Activated effector memory CD4-positive, alpha-beta T cell treated with anti-CD3 and anti-CD28 coated beads, Interleukin-2, amount 50 U/mL, for 16 hours (primary cell): ENCODE results near the gene PTPRM.

ENCODE experiments used
- DNase-seq: peaks from one replicate; pipeline ENCODE4 v3.0.0-alpha.2; 2020

Gene PTPRM

GRCh38 chr18:8357320-8357719, 790.2 kb downstream of the PTPRM start:
- DNase-seq = no peak

DNA sequence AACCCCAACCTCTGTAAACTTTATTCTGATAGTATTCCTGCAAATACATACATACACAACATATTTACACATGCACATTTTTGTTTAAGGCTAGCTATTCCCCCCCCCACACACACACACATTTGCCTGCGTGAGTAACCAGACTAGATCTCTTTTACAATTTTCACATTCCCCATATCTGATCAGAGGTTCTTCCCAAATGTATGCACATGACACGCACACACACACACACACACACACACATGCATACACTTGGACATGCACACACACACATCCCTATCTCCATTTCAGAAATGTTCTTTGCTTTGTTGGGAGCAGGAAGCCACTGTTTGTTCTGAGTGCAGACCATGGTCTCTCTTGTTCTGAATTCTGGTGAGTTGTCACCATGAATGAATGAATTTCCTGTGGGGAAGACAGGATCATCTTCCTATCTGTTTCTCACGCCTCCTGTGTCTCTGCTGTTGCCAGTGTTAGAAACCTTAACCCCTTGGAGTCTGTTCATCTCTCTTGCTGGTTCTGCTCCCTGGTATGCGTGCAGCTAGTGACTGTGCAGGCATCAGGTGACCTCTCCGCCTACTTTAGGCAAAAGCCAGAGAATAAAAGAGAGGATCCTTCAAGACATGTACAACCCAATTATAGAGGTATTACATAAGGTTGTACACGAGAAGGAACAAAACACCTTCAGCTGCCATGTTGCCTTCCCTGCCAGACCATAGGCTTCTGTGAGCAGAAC, 791.1 kb downstream of the PTPRM start:
- no peak for DNase-seq

DNA sequence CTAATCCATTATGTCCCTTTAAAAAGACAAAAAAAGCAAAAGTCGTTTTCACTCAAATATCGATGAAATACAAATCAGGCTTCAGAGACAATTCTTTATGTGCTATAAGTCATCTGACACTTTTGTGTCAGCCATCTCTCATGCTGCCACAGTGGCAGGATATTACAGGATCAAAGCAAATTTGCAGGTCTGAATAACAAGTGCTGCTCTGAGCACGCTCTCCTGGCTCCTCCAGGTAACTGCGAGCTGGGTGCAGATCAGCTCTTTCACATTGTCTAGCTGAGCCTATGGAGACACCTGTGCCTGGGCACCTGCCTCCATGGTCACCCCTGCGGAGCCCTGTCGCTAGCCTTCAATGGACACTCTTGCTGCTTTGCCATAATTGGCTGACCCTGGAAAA, 792.0 kb downstream of the PTPRM start:
- DNase-seq = no peak

DNA sequence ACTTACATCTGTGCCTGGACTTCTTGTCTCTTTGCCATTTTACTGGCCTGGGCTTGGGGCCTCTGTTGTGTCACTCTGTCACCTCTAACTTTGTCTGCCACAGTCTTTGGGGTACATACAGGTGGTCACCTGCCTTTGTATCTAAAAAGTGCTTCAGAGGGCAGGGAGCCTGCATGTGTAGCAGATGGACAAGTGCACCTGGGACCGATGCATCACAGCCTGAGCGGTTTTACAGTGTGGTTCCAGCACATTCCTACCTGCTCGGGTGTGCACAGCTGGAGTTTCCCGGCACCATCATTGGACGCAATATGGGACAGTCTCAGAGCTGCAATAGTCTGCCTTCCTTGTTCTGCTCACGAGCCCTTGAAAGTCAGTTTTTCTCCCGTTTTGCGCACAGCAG, 792.4 kb downstream of the PTPRM start:
- no peak for DNase-seq

DNA sequence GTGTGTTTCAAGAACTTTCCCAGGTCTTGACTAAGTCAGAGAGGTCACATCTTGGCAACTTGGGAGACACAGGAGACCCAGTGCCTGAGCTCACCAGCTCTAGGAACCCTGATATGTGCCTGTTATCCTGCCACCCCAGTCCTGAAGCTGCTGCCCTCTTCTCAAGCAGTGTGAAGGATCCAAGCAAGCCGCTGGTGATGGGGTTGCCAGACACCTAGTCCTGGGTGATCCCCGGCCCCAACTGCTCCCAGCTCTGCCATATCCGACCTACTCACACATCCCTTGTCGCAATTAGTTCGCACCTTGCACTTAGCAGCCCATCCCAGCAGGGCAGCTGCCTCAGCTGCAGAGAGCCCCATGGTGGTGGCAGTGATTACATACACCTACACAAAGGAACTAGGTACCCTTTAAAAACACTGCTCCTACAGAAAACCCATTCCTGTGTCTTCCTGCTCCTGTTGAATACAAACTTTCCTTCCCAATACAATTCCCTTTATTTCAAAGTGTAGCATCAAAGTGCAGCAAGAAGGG, 794.9 kb downstream of the PTPRM start:
- DNase-seq = no peak

- DNase-seq = no peak
Observed at GRCh38 chr18:8362863-8363262, 795.7 kb downstream of the PTPRM start.

DNA sequence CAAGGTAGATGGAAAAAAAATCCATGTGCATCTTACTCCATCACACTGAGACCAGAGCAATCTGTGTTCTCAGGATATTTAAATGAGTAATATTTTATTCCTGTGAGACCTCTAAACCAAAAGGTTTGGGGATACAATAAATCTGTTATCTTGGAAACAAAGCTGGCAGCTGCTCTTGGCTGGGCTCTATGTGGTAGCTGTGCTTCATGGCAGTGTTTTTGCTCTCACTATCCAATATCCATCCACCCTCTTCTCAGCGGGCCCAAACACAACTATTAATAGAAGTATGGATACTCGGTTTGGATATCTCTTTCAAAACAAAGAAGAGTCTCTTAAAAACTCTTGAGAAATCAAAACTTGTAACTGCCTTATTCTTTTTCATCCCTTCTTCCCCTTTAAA, 797.3 kb downstream of the PTPRM start:
- DNase-seq = no peak

- DNase-seq = no peak
Observed at GRCh38 chr18:8365006-8365405, 797.9 kb downstream of the PTPRM start.

GRCh38 chr18:8365528-8365927, 798.4 kb downstream of the PTPRM start:
- DNase-seq = no peak

- no peak for DNase-seq
Observed at GRCh38 chr18:8366070-8366469, 799.0 kb downstream of the PTPRM start.

DNA sequence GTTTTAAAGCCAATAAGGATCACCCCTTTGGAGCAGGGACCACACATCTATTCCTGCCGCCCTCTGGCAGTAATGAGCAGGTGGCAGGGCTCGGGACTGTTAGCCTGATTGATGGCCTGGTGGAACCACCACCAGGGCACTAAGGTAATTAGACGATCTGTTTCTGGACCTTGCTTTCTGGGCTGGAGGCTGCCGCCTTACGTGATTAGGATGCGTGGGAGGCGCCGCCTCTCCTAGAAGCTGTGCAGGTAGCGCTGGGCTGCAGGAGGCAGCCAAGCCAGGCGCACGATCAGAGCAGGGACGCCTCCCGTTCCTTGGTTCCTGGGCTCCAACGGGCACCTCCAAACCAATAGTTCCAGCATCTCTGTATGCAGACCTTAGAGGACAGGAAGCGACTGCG, 799.5 kb downstream of the PTPRM start:
- DNase-seq = no peak

- DNase-seq = peak; percentile 62
Observed at GRCh38 chr18:8367217-8367988, 800.3 kb downstream of the PTPRM start.

GRCh38 chr18:8368512-8369217, 801.5 kb downstream of the PTPRM start:
- DNase-seq = no peak

- DNase-seq = no peak
Observed at GRCh38 chr18:8373486-8373885, 806.4 kb downstream of the PTPRM start.

DNA sequence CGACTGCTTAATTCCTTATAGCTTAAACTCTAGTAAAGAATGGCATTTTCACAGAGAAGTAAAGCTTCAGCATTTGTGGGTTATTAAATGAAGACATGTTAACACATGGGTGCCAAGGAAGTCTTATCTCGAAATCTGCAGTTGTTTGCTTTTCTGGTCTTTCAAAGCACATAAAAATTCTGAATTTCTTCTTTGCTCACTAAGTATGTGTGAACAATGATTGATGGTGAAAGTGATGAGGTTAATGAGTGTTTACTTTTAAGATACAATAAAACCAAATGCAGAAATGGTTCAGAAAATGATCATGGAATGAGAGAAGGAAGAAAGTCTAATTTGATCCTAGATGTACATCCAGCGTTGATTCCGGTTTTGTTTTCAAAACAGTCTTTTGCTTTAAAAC, 807.6 kb downstream of the PTPRM start:
- DNase-seq = no peak

DNA sequence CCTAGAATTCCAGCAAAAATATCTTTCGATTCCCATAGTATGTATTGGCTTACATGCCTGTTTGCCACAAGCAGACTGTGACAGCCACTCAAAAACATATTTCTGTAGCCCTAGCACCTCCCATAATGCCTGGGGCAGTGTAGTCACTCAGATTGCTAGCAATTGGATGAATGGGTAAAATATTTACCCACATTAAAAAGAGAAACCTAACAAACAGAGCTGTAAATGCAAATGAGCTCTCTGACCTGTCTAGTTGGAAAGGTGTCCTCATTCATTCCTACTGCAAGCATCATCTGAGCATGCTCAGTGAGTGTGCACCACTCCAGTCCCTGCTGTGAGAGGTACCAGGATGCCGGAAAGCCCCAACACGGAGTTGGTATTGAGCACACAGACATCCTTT, 808.1 kb downstream of the PTPRM start:
- DNase-seq = no peak

DNA sequence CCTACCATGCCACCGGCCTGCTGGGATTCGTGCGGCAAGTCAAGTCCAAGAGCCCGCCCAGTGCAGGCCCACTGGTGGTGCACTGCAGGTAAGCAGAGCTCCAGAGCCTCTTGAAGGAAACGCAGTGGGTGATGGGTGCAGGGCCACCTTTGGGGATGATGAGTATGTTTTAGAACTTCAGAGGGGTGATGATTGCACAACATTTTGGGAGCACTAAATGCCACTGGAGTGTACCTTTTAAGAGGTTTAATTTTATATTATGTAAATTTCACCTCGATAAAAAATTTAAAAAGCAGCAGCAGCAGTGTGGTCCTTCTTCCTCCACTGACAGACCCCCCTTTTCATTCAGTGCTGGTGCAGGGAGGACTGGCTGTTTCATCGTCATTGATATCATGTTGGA, 809.0 kb downstream of the PTPRM start:
- DNase-seq = no peak

DNA sequence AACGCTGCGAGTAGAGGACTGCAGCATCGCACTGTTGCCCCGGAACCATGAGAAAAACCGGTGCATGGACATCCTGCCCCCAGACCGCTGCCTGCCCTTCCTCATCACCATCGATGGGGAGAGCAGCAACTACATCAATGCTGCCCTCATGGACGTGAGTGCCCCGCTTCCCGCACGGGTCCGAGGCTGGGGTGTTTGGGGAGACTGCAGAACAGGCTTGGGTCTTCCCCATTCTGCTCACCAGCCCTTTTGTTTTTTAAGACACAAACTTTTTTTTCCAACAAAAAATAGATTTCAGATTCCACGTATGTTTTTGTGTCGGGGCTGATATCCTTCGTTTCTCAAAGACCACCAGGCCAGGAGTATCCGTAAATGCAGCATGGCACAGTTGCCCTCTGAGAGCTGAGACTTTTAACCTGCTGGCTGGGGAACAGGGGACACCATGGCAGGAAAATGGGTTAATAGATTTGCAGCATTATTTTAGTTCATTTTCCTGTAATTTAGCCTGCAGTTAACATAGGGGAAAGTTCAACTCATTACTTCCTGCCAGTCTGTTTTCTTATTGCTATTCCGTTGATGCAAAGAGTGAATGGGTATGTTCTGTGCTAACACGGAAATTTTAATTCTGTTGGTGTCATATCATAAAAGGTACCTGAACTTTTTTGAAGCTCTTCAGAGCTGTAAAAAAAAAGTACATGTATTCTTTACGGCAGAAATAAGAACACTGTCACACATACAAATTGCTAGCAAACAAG, 812.2 kb downstream of the PTPRM start:
- DNase-seq = no peak

DNA sequence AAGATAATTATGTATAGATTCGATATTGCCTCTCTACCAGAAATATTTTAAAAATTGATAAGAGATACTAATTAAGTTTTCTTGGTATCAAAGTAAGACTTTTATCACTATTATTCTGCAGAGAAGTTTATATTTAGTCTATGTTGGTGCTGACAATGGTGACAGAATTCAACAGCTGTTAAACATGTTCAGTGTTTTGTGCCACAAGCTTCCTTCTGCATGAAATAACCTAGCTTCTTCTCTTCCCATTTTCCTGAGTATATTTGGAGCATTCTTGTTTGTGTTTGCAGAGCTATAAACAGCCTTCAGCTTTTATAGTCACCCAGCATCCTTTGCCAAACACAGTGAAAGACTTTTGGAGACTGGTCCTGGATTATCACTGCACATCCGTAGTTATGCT, 812.9 kb downstream of the PTPRM start:
- no peak for DNase-seq

DNA sequence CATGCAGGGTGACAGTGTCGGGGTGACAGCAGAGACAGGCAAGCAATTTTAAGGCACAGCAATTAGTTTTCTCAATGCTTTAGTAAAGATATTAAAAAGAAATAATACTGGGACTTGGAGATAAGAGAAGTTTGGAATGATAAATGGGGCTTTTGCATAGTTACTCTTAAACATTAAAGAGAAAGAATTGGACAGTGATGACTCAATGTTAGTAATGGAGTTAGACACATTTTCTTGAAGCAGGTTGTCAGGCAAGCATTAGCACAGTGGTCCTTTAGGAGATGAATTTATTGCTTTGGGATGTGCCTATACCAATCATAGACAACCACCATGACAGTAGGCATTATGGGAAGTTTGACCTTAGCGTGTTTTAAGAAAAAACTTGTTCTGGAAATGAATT, 813.8 kb downstream of the PTPRM start:
- DNase-seq = no peak

GRCh38 chr18:8381821-8382459, 814.8 kb downstream of the PTPRM start:
- no peak for DNase-seq

DNA sequence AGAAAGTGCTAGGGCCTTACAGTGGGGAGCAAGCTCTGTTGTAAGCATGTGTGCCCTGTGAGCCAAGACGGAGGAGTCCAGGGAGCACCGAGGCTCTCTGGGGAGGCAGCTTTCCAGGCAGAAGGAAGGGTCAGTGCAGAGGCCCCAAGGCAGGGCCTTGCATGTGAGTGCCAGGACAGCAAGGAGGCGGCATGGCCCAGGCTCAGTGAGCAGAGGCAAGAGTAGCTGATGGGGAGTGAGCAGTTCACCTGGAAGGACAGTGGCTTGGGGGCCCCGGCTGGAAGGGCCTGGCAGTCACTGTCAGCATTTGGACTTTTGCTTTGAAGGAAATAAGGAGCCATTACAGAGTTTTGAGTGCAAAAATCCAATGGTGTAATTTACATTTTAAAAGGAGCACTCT, 818.3 kb downstream of the PTPRM start:
- DNase-seq = no peak
